ENCODE data around the gene ADCY1.

Gene ADCY1

GRCh38 chr7:45679516-45679915, 105.3 kb downstream of the ADCY1 start:
- no peak for DNase-seq

DNA sequence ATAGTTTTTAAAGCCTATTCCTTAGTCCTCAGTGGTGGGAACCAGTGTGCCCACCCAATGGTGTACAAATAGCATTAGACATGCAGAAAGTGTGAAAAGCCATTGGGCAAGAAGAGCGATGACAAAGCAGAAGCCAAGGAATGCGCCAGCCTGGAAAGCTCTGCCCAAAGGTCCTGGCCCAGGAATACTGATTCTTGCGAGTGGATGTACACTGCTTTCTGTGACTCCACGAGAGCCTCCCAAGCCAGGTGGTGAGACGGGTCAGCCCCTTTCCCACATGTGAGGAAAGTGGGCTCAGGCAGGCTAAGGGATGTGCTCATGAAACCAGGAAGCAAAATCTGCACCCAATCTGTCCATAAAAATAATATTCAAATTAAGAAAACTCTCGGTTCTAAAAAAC, 106.6 kb downstream of the ADCY1 start:
- no peak for DNase-seq

DNA sequence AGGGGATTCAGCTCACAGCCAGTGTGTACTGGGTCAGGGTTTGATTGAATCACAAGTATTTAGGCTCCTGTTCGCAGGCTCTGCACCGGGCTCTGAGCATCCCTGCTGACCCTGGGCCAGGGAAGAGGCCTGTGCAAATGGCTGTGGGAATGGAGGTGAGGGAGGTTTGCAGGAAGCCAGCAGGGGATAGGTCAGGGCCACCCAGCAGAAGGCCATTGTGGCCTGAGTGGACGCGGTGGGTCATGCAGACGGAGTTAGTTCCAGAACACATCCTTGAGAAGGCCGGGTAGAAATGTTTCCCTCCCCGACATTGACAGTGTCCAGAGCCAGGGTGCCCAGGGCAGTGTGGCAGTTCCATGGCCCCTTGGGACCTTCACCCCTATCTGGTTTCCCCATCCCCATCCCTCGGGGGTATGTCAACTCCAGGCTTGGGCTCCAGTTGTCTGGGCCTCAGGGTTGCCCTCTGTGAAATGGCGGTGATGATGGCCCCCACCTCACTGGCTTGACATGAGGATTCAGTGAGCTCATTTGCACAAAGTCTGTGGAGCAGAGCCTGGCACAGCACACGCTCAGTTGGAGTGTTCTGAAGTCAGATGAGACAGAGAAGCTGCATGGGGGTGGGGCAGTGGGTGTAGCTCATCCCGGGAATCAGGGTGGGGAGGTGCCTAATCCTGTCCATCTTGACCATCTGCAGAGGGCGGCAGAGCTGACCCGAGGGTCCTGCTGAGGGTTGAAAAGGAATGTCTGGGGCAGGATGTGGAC, 107.6 kb downstream of the ADCY1 start:
- no peak for DNase-seq

DNA sequence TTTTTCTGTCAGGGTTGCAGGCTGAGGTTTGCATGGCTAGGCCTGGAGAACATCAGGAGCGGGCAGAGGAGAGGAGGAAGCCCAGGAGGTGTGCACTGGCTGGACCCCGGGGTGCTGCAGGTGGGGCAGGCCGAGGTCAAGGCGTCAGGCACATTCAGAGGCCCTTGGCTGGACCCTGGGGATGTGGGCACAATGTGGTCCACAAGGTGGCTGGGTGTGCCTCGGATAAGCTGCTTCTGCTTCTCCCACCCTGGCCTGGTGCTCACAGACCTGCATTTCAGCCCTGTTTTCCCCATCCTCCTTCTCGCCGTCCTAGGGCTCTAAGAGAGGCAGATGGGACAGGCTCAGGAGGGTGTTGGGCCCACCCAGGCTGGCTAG, 108.2 kb downstream of the ADCY1 start:
- no peak for DNase-seq

DNA sequence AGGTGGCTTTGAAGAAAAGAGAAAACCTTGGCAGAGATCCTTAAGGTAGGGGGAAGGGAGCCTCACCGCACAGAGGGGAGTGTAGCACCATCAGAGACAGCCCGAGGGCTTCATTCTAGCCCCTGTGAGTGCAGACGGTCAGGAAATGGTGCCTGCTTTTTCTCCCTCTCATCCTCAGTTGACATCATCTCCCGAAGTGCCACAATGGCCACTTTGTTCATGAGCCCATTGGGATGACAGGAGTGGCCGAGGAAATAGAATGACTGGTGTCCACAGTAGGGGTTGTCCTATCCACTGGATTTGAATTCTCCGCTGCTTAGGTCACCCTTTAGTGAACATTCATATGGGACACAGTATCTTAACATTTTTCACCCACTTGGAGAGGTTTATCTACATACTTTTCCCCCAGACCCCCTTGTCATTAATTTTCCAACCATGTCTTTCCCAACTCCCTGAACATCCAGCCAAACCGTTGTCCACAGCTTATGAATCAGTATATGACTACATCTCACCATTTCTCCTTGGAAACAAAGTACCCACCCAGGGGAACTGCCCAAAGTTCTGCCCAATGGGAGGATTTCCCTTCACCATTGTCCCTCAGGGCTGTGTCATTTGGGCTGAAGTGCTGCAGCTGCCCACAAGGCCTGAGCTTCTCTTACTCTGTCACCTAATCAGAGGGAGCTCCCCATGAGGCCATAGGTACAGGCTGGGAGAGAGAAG, 108.8 kb downstream of the ADCY1 start:
- DNase-seq, result no peak

DNA sequence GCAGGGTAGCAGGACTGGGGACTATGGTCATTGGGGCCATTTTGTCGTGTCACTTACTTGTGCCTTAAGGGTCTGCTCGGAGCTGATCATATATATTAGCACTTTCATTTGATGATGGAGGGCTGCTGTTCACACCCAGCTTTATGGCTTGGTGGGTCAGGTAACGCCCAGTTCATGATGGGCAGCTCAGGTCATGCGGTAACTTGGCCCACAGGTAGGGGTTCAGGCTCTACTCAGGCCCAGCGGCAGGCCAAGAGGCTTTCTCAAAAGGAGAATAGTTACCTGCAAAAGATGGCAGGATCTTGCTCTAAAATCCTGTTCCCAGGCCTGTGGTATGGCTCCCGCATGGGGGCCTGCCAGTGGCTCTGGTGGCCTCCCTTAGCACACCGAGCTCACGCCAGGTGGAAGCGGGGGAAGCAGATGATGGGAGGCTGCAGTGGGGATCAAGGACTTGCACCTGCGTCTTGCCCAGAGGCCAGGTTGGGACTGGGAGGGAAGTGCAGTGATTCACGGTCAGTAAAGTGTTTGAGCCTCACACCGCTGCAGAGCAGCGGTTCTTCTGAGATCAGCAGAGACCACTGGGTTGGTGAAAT, 109.5 kb downstream of the ADCY1 start:
- DNase-seq, result no peak

GRCh38 chr7:45684910-45685618, 110.9 kb downstream of the ADCY1 start:
- no peak for DNase-seq

DNA sequence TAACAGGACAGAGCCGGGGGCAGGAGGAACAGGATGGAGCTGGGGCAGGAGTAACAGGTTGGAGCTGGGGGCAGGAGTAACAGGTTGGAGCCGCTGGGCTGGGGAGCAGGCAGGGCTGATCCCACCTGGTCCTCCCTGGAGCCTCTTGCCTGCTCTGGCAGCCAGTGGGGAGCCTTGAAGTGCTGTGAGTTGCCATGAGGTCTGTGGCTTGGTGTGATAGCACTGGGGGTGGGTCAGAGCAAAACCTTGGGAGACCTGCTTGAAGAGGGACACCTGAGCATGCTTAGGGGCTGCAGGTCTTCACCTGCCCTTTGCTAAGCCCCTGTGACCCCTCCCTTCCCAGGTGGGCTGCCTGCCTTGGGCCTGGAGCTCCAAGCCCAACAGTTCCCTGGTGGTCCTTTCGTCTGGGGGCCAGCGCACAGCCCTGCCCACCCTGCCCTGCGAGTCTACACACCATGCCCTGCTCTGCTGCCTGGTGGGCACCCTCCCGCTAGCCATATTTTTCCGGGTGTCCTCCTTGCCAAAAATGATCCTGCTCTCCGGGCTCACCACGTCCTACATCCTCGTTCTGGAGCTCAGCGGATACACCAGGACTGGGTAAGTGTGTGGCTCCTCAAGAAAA, 111.6 kb downstream of the ADCY1 start:
- DNase-seq, result no peak

- DNase-seq, result no peak
These were observed 112.4 kb downstream of the ADCY1 start for GRCh38 chr7:45686441-45687184.

GRCh38 chr7:45687185-45687560, 113.0 kb downstream of the ADCY1 start:
- DNase-seq, result no peak

- no peak for DNase-seq
These were observed 113.6 kb downstream of the ADCY1 start for GRCh38 chr7:45687721-45688120.

DNA sequence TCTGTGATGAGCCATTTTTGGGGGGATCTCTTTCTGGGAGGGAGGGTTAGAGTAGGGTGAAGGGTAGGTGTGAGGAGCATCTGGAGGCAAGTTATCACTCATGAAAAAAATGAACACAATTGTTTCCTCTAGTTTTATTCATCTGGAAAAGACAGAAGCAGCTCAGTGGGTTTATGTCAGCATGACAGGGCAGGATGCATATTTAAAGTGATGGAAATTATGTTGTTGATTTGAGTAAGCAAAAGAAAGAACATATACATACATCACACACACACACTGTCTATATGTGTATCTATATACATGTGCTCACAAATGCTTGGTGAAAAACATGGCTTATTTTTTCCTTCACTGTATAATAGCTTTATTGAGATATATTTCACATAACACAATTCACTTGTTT, 114.2 kb downstream of the ADCY1 start:
- no peak for DNase-seq

DNA sequence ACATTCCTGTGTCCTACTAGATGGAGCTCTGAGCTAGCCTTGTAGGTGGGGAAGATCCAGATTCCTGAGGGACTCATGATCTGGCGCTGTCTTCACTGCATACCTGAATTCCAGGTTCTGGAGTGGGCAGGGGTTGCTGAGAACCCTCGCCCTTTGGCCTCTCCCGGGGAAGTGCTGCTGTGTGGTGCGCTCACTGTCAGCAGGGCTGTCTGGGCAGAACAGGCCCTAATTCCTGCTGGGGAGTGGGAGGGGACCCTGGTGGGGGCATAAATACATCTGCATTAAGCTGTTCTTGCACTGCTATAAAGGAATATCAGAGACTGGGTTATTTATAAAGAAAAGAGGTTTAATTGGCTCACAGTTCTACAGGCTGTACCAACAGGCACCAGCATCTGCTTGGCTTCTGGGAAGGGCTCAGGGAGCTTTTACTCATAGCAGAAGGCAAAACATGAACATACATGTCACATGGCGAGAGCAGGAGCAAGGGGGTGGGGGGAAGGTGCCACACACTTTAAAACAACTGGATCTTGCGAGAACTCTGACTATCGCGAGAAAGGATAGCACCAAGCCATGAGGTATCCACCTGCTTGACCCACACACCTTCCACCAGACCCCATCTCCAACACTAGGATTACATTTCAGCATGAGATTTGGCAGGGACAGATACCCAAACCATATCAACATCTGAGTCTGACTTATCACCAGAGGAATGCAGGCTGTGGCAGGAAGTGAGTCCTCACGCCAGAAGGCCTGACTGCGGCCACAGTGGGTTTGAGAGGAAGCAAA, 115.0 kb downstream of the ADCY1 start:
- DNase-seq, result no peak

- no peak for DNase-seq
These were observed 115.9 kb downstream of the ADCY1 start for GRCh38 chr7:45689797-45690761.

GRCh38 chr7:45690762-45691150, 116.6 kb downstream of the ADCY1 start:
- DNase-seq, result no peak

GRCh38 chr7:45691155-45691656, 117.0 kb downstream of the ADCY1 start:
- DNase-seq, result no peak

GRCh38 chr7:45692031-45692430, 117.9 kb downstream of the ADCY1 start:
- no peak for DNase-seq

- no peak for DNase-seq
These were observed 121.3 kb downstream of the ADCY1 start for GRCh38 chr7:45695249-45695995.

DNA sequence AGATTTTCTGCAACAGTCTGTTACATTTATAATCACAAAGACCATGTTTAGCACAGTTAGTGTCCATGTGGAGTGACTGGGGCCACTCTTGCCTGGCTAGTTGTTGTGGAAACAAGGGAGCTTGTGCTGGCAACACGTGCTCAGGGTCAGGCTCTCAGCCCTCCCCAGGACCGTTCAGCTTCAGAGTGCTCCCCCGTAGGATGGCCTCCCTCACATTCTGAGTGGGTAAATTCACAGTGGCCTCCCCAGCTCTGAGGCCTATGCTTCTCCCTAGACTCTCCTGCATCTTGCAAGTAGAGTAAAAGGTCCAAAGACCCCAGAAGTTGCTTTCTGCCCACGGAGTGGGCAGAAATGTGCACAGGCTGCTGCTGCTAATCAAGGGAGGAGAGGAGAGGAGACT, 122.3 kb downstream of the ADCY1 start:
- DNase-seq, result no peak
